Measurements from ENCODE around the gene MVK.

DNA sequence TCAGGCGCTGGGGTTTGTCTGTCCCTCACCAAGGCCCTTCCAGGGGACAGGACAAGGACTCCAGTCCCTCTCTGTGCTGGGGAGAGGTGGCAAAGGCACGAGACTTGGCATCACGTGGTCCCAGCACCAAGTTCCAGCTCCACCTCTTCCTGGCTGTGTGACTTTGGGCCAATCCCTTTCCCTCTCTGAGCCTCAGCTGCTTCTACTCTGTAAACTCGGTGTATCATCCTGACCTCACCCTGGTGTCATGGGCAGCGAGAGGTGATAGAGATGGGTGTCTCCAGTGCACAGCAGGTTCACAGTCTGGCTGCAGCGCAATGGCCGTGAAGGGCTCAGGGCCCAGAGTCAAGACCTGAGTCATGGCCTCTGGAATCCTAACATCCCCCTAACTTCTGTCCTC is 54.0 kb downstream of the MVK start:
- TF ChIP-seq, protein P1, sequence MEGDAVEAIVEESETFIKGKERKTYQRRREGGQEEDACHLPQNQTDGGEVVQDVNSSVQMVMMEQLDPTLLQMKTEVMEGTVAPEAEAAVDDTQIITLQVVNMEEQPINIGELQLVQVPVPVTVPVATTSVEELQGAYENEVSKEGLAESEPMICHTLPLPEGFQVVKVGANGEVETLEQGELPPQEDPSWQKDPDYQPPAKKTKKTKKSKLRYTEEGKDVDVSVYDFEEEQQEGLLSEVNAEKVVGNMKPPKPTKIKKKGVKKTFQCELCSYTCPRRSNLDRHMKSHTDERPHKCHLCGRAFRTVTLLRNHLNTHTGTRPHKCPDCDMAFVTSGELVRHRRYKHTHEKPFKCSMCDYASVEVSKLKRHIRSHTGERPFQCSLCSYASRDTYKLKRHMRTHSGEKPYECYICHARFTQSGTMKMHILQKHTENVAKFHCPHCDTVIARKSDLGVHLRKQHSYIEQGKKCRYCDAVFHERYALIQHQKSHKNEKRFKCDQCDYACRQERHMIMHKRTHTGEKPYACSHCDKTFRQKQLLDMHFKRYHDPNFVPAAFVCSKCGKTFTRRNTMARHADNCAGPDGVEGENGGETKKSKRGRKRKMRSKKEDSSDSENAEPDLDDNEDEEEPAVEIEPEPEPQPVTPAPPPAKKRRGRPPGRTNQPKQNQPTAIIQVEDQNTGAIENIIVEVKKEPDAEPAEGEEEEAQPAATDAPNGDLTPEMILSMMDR (conservative IDR thresholded peaks at IDR 0.05; ENCODE audit: low read length) = no peak
- TF ChIP-seq EZH2phosphoT487 (IDR thresholded peaks at IDR 0.05; ENCODE audit: borderline replicate concordance) = no peak
